GM15510 (cell line): ENCODE measurements around the gene FHOD3.

Experiments
- POLR2A ChIP-seq: IDR thresholded peaks from 3 replicates; pipeline ENCODE4 v1.6.1; 2011; ENCODE audit warnings: borderline replicate concordance; ENCODE audit not compliant: insufficient read length; ENCODE audit errors: extremely low read depth

The FHOD3 gene

DNA sequence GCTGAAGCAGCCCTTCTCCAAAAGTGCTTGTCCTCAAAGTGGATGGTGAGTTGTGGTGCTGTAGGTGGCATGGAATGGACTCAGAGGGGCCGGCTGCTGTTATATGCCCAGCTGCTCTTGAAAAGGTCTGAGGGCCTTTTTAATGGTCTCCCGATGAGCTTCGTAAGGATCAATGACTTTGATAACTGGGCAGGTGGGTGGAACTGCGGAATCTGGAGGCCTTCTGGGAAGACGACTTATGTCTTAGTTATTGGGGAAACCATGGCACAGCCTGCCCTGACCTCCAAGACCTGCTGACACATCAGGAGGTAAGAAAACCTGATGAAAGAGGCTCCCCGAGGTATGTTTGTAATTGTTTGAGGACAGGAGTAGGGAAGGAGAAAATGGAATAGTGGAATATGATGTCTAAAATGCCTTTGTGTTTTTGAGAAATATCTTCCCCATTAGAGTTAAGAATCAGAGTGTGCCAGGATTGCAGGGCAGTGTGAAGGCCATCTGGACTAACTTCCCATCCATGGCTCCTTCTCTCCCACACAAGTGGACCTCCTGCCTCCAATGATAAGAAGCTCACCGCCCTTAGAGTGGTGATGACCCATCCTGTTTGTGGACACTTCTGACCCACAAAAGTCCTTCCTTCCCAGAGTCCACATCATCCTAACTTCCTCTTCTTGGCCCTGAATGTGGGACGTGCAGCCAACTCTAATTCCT, 236.1 kb downstream of the FHOD3 start:
- TF ChIP-seq POLR2A, result no peak

DNA sequence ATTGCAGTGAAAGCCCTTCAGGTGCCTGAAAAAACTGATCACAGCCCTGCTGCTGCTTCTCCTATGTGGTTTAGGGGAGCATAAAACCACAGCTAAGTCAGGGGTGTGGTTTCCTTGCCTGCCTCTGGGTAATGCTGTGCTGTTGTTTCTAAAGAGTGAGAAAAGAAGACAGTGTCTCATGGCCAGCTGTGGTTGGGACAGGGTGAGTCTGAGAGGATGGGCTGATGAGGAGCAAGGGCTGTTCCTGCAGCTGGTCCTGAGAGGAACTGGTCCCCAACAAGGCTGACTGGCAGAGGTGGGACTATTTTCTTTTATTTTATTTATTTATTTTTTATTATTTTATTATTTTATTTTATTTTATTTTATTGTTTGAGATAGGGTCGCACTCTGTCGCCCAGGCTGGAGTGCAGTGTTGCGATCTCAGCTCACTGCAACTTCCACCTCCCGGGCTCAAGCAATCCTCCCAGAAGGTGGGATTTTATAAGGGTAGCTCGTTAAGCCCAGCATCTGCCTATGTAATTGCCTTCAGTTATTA, 236.7 kb downstream of the FHOD3 start:
- no peak for TF ChIP-seq POLR2A

DNA sequence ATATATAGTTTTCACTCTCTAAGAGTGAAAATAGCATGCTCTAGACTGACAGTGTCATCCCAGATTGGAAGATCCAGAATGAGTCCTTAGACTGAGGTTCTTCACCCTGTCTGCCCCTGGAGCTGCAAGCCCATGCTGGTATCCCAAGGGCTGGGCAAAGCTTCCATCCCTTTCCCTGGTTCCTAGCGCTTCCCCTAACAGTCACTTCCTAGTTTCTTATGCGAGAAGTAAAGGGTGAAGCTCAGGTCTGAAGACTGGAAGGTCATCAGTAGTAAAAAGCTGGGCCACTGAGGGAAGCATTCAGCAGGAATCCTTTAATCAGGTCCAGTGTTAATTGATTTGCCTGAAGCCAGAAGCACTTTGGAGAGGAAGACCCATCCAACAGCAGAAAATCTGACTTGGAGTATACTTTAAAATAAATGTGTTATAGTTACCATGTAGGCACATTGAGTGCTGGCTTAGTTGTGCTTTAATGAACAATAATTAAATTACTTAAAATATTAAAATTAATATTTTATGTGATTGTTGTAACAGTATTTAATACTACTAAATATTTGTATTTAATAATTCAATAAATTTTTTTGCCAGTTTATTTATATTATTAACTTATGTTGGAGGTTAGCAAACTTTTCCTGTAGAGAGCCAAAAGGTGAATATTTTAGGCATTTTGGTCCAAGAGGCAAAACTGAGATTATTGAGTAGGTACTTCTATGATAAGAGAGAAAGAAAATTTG, 237.9 kb downstream of the FHOD3 start:
- no peak for TF ChIP-seq POLR2A

DNA sequence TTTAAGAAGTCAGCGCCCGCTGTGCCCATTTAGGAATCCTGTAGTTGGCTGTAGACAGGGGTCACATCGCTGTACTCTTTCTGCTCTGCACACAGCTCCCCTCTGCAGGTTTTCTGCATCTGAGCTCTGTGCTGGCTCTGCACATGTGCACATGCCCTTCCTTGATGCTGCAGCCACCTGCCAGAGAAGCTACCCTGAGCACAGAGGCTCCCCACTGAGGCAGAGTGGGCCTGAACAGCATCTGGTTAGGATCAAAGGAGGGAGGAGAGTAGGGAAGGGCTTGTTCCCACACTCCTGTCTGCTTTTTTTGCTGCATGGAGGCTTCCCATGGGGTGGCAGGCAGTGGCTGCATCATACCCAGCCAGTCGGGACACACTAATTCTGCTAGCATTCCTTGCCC, 238.9 kb downstream of the FHOD3 start:
- no peak for TF ChIP-seq POLR2A

DNA sequence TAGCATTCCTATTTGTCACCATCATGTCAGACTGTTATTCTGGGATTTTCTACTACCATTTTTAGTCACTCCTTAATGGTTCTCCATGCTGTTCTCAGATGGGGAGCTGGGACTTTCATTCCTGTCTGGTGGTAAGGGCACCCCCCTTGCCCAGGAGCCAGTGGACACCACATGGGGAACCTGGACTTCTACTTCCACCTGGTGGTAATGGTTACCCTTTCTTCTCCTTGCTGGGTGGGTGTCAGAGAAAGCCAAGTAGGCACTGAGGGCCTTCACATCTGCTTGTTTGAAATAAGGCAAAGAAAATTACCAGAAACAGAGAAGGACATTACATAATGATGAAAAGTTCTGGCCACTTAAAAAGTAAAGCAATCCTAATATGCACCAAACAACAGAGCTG, 239.8 kb downstream of the FHOD3 start:
- no peak for TF ChIP-seq POLR2A

DNA sequence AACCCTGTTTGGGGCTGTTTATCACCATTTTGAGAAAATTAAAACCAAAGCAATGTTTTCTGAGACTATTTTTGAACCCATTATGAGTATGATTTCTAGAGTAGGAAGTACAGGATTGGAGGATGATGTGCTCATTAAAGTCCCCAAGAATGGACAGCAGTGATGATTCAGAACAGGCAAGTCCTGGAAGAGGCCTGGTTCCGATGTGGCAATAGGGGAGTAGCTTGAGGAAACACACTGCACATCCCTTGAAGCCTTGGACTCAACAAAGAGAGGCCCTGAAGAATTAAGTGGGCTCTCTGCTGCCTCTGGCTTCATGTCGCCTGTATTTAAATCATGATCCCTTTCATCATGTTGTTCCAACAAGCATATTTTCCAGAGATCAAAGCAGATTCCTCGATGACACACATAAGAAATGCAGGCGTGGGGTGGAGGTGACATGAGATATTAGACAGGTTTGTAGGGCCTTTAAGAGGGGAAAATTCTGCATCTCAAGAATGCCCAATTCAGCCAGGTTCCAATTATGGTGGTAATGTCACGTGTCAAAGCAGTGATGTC, 242.2 kb downstream of the FHOD3 start:
- no peak for TF ChIP-seq POLR2A

DNA sequence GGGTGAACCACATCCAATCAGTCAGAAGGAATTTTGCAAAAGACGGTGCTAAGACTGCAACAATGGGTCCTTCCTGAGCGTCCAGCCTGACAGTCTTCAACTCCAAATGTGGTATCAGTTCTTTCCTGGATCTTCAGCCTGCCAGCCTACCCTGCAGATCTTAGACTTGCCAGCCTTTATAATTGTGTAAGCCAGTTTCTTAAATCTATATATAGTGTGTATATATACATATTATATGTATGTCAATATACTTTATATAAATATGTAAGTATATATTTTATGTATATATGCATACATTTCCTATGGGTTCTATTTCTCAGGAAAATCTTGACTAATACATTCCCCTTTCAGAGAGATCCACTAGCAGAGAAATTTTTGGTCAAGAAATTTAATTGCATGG, 245.5 kb downstream of the FHOD3 start:
- TF ChIP-seq POLR2A, result no peak

DNA sequence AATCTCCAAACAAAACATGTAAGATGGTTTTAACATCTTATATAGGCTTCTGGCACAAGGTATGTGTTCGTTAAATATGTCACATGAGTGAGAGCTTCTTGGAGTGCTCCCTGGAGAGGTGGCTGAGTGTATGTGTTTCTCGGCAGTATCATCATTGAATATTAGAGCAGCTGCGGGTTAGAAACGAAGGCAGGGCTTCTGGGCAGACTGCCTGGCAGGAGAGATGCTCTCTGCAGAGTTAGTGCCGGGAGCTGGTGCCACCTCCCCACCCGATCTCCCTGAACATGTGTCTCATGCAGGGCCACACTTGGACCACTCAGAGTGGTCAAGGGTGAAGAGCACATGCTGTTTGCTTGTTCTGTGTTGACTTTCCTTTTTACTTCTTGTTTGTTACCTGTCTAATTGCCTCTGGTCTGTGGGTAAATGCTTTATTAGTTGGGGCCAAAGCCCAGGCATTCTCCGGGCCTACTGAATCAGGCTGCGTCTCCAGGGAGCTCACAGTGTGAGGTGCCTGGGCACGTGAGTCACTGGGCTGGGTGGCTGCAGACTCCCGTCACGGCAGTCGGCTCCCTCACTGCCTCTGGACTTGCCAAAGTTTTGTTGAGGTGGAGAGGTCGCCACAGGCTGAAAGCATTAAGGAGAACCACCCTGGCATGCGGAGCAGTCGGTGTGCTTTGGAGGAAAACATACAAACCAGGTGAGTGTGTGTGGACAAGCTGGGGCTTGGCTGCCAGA, 246.6 kb downstream of the FHOD3 start:
- TF ChIP-seq POLR2A, result no peak

DNA sequence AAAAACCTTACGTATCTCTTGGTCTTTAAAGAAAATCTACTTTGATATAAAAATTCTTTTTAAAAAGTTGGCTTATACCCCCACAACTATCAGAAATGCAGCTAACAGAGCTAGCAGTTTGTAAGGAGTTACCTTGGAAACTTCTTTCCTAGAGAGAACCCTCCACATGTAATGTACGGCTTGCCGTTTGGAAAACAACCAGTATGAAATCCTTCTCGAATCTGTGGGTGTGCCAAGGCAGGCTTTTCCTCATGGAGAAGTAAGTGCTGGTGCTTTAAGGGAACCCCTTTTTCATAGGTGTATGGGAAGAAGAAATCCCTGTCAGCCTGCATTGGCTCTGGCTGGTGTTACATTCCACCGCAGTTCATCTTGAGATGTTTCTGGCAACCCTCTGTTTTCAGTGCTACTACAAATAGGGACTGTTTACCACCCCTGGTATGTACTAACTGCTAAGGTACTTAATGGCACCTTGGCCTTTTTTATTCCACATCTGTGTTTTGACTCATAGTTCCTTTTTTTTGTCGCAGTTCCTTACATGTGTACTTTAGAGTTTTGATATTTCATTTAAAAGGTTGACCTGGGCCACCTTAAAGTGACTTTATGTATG, 248.4 kb downstream of the FHOD3 start:
- no peak for TF ChIP-seq POLR2A

DNA sequence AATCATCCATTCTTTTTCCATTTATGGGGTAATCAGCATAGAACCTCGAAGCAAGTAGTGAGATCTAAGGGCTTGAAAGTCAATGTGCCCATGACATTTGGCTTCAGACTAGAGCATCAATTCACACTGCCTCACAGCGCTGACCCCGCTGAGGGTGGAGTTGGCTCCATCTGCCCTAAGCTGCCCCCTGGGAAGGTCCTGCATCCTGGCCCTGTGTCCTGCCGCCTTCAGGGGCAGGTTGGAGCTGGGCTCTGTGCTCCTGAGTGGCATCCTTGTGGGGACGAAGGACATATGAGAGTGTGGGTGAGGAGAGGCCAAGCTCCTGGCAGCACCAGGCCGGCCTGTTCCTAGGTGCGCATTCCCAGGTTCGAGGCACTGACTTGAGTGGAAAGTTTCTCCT, 249.4 kb downstream of the FHOD3 start:
- no peak for TF ChIP-seq POLR2A

DNA sequence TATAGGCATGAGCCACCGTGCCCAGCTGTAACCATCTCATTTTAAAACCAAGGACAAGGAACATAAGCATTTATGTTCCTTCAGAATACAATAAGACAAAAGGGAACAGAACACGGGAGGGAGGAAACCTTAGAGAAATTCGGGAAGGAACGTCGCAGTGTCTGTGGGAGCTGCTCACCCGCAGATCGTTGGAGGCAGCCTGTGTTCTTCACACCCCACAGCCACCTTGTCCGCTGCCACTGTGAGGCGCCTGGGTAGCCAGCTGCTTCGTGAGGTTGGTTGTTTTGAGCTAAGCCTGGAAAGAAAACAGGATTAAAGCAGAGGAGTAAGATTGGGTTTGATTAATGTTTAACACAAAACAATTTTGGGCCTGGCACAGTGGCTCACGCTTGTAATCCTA, 250.0 kb downstream of the FHOD3 start:
- no peak for TF ChIP-seq POLR2A

DNA sequence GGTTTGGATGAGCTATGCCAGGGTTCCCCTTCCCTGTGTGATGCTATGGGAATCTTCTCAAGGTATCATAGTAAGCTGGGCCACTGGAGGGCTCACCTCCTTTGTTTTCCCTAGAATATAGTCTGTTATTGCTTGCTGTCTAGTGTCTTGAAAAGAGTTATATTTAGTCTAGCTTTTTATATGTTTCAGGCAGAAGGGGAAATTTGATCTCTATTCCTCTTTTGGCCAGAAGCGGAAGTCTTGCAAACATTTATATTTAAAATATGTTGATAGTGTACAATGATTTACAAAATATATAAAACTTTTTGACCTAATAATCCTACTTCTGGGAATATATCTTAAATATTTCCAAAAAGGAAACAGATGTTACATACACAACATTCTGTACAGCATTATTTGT, 260.7 kb downstream of the FHOD3 start:
- no peak for TF ChIP-seq POLR2A

DNA sequence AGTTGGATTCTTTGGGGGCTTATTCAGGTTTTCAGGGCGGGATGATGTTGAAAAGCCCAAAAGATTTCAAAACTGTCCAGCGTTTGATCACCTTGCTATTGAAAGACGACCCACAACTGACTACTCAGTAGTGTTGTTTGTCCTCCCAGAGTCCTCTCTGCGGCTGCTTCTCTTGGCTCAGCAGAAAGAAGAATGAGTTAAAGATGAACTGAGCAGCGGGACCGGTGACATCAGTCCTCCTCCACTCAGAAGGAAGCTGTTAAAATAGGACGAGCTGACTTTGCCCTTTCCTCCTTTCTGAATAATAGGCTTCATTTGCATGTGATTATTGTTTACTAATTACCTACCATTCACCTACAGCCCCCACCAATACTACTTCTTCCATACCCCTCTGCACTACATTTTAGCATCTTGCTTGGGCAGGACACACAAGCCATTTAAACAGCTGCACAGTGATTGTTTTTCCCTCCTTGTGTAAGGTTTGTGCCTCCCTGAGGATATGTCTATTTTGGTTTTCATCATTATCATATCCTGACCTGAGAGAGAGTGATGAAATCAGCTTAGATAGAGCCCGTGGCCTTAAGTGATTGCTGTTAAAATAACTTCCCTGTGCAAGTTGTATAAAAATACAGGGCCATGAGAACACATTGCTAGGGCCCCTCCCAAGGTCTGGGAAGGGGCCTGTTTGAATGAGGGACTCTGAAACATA, 261.8 kb downstream of the FHOD3 start:
- no peak for TF ChIP-seq POLR2A

DNA sequence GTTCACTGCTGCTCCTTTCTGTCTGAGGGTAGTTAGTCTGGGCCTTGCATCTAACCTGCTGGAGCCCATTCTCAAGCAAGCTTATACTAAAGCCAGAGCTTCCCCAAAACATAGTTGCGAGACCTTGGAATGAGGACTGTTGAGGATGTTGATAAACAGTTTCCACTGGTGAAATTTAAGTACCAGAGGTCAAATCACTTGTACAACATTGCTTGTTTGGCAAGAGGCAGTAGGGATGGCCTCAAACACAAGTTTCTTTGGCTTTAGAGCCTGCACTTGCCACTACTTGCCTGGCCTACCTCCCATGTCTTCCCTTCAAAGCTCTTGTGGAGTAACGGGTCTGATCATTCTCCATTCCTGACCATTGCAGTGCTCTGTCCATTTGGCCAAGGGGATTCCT, 262.7 kb downstream of the FHOD3 start:
- TF ChIP-seq POLR2A, result no peak
